ENCODE data around the gene OLFM2. TPM values are rescaled to one million over a fixed set of nuclear protein-coding genes. Genes with fewer than 3 reads are reported as not detected.

OLFM2 gene
- total and polyA plus RNA-seq, 2 donors from 2014 or later: 2.1 to 5.4 TPM

- no peak overlapping the region for H3K4me3 ChIP-seq (ENCODE audit: low read length in 3 of 3)
- intact Hi-C loops (cut with DNase I): no loop called here
- no peaks in the 10 kb centered on the region for H3K27me3 ChIP-seq (ENCODE audit: control insufficient read depth, insufficient read depth, low read length)
- FAIRE-seq (no peak), DNase-seq (peak in 3 of 5 donors; percentile 21 to 51 (median 51))
- no peak overlapping the region for H3K9ac ChIP-seq (ENCODE audit: low read length in 3 of 3)
- H3K9me3 ChIP-seq (ENCODE audit: control insufficient read depth in 2 of 3, insufficient read depth in 1 of 3, low read length in 3 of 3): no peaks in the 10 kb centered on the region
- no peaks in the 10 kb centered on the region for H3K36me3 ChIP-seq (ENCODE audit: control insufficient read depth in 2 of 3, insufficient read depth in 3 of 3, low read length in 3 of 3)
- no peaks in the 10 kb centered on the region for H3K4me1 ChIP-seq (ENCODE audit: control insufficient read depth in 2 of 3, insufficient read depth in 2 of 3, low read depth in 1 of 3, low read length in 3 of 3)
- no peak for TF ChIP-seq CTCF (IDR thresholded peaks at IDR 0.05; ENCODE audit: borderline replicate concordance, extremely low read depth, insufficient read depth)
- no peak overlapping the region for H3K27ac ChIP-seq (ENCODE audit: low read depth in 2 of 2, low read length in 2 of 2)
Measured at GRCh38 chr19:9903336-9903735, 33.0 kb downstream of the OLFM2 start.

GRCh38 chr19:9901642-9902041, 34.7 kb downstream of the OLFM2 start:
- FAIRE-seq: no peak
- DNase-seq: no peak
- Histone ChIP-seq H3K9ac (ENCODE audit: low read length in 3 of 3) (no peak overlapping the region), H3K27ac (ENCODE audit: low read depth in 2 of 2, low read length in 2 of 2) (no peak overlapping the region), H3K4me3 (ENCODE audit: low read length in 3 of 3) (no peak overlapping the region), H3K27me3 (ENCODE audit: control insufficient read depth, insufficient read depth, low read length) (no peaks in the 10 kb centered on the region), H3K36me3 (ENCODE audit: control insufficient read depth in 2 of 3, insufficient read depth in 3 of 3, low read length in 3 of 3) (no peaks in the 10 kb centered on the region), H3K9me3 (ENCODE audit: control insufficient read depth in 2 of 3, insufficient read depth in 1 of 3, low read length in 3 of 3) (no peaks in the 10 kb centered on the region), H3K4me1 (ENCODE audit: control insufficient read depth in 2 of 3, insufficient read depth in 2 of 3, low read depth in 1 of 3, low read length in 3 of 3) (no peaks in the 10 kb centered on the region)
- TF ChIP-seq CTCF (IDR thresholded peaks at IDR 0.05; ENCODE audit: borderline replicate concordance, extremely low read depth, insufficient read depth): no peak
- intact Hi-C loops (cut with DNase I): no loop called here

- no peak overlapping the region for H3K9ac ChIP-seq (ENCODE audit: low read length in 3 of 3)
- DNase-seq (no peak), FAIRE-seq (no peak)
Measured at GRCh38 chr19:9901020-9901419, 35.3 kb downstream of the OLFM2 start.

More at GRCh38 chr19:9901020-9901419, 35.3 kb downstream of the OLFM2 start:
- intact Hi-C loops (cut with DNase I): no loop called here
- TF ChIP-seq CTCF (IDR thresholded peaks at IDR 0.05; ENCODE audit: borderline replicate concordance, extremely low read depth, insufficient read depth): no peak
- H3K4me1 ChIP-seq (ENCODE audit: control insufficient read depth in 2 of 3, insufficient read depth in 2 of 3, low read depth in 1 of 3, low read length in 3 of 3): no peaks in the 10 kb centered on the region
- H3K36me3 ChIP-seq (ENCODE audit: control insufficient read depth in 2 of 3, insufficient read depth in 3 of 3, low read length in 3 of 3): no peaks in the 10 kb centered on the region
- no peaks in the 10 kb centered on the region for H3K9me3 ChIP-seq (ENCODE audit: control insufficient read depth in 2 of 3, insufficient read depth in 1 of 3, low read length in 3 of 3)
- H3K27ac ChIP-seq (ENCODE audit: low read depth in 2 of 2, low read length in 2 of 2): no peak overlapping the region
- H3K4me3 ChIP-seq (ENCODE audit: low read length in 3 of 3): no peak overlapping the region
- no peaks in the 10 kb centered on the region for H3K27me3 ChIP-seq (ENCODE audit: control insufficient read depth, insufficient read depth, low read length)
